Endodermal cell (in vitro differentiated cells): Measurements from ENCODE around the gene MYH6. TPM values are rescaled to one million over a fixed set of nuclear protein-coding genes. Genes with fewer than 3 reads are reported as not detected.
"Not testable (repeated sequence)": the region's sequence is repeated elsewhere in the genome, so short reads cannot be mapped to it uniquely, and the experiment has no call there.

ENCODE experiments used
- DNase-seq: peaks from one replicate; pipeline ENCODE4 v3.0.0-alpha.2; 2017
- H3K27ac ChIP-seq: 2 replicates; pipeline ENCODE4 v1.5.1; 2013; ENCODE audit warnings: mild to moderate bottlenecking, low read depth, low read length, moderate library complexity
- H3K27me3 ChIP-seq: 2 replicates; pipeline ENCODE4 v1.6.1; 2013; ENCODE audit warnings: mild to moderate bottlenecking, low read length, moderate library complexity; ENCODE audit not compliant: insufficient read depth, control insufficient read depth, poor library complexity, severe bottlenecking
- H3K36me3 ChIP-seq: 2 replicates; pipeline ENCODE4 v1.7.0; 2013; ENCODE audit warnings: mild to moderate bottlenecking, low read length, moderate library complexity; ENCODE audit not compliant: control insufficient read depth, insufficient read depth
- H3K4me1 ChIP-seq: one replicate; pipeline ENCODE4 v1.7.0; 2013; ENCODE audit warnings: low read length; ENCODE audit not compliant: control insufficient read depth, insufficient read depth
- H3K4me3 ChIP-seq: 2 replicates; pipeline ENCODE4 v1.5.1; 2013; ENCODE audit warnings: mild to moderate bottlenecking, low read length, moderate library complexity
- H3K9ac ChIP-seq: 2 replicates; pipeline ENCODE4 v1.6.1; 2013; ENCODE audit warnings: mild to moderate bottlenecking, low read length, moderate library complexity; ENCODE audit not compliant: poor library complexity, severe bottlenecking; ENCODE audit errors: extremely low read depth
- H3K9me3 ChIP-seq: 2 replicates; pipeline ENCODE4 v1.6.1; 2013; ENCODE audit warnings: mild to moderate bottlenecking, low read length, moderate library complexity; ENCODE audit not compliant: control insufficient read depth
- H3K27ac Mint-ChIP-seq: 2 replicates; pipeline ENCODE4 v1.8.0; 2020; ENCODE audit warnings: mixed read lengths
- H3K27me3 Mint-ChIP-seq: 2 replicates; pipeline ENCODE4 v1.8.0; 2021; ENCODE audit warnings: mild to moderate bottlenecking, mixed read lengths; ENCODE audit not compliant: insufficient read depth
- H3K36me3 Mint-ChIP-seq: 2 replicates; pipeline ENCODE4 v1.8.0; 2020; ENCODE audit warnings: low read depth, mixed read lengths
- H3K4me1 Mint-ChIP-seq: 2 replicates; pipeline ENCODE4 v1.8.0; 2020; ENCODE audit warnings: mixed read lengths
- H3K4me3 Mint-ChIP-seq: 2 replicates; pipeline ENCODE4 v1.8.0; 2020; ENCODE audit warnings: mild to moderate bottlenecking, moderate library complexity, mixed read lengths
- H3K9me3 Mint-ChIP-seq: 2 replicates; pipeline ENCODE4 v1.8.0; 2020; ENCODE audit warnings: mild to moderate bottlenecking, mixed read lengths
- CTCF ChIP-seq: fragments of 200-600 bp; sonication (generic); conservative IDR thresholded peaks from 2 replicates; pipeline ENCODE4 v1.5.0; 2021; ENCODE audit warnings: antibody characterized with exemption, mild to moderate bottlenecking
- WGBS, 2 experiments: methylation state at CpG; one replicate each; pipeline versions ENCODE4 v1.1.5 to v1.1.7; 2013; ENCODE audit warnings: missing lambda C conversion rate in 2 of 2, mixed read lengths in 1 of 2; ENCODE audit not compliant: insufficient coverage in 1 of 2, insufficient read length in 1 of 2; 5-methylcytosine and 5-hydroxymethylcytosine counted together
- total RNA-seq, 2 donors: library from RNA; stranded (reverse); fragmentation: NEBNext Ultra II Directional in 1 of 2; extraction: Animal tissue kit (Norgen Biotek cat#: 25700) in 1 of 2; gene quantifications; 2 replicates in 1 of 2; 3 replicates in 1 of 2; pipeline ENCODE4 v1.2.1, GENCODE V29; 2021

Gene MYH6
- total RNA-seq, 2 donors from 2014 or later, result not detected

- H3K27ac ChIP-seq, result no peak overlapping the region
- peaks cover 10% of the 10 kb centered on the region for H3K4me1 Mint-ChIP-seq
- no peak overlapping the region for H3K27ac Mint-ChIP-seq
Measured at GRCh38 chr14:23423657-23424056, 15.6 kb upstream of the MYH6 start.

GRCh38 chr14:23421594-23421993 lies 13.5 kb upstream of the MYH6 start:
- no peak for DNase-seq
- Mint-ChIP-seq H3K4me1 (peaks cover 10% of the 10 kb centered on the region), H3K27ac (no peak overlapping the region), H3K36me3 (no peaks in the 10 kb centered on the region), H3K9me3 (no peaks in the 10 kb centered on the region), H3K27me3 (peaks cover 34% of the 10 kb centered on the region), H3K4me3 (no peak overlapping the region)
- no peaks in the 10 kb centered on the region for H3K36me3 ChIP-seq
- H3K4me3 ChIP-seq, result no peak overlapping the region
- no peak overlapping the region for H3K27ac ChIP-seq
- no peaks in the 10 kb centered on the region for H3K9me3 ChIP-seq
- H3K9ac ChIP-seq, result no peak overlapping the region
- H3K4me1 ChIP-seq, result no peaks in the 10 kb centered on the region
- H3K27me3 ChIP-seq, result peaks cover 5% of the 10 kb centered on the region
- TF ChIP-seq CTCF, result no peak

More at GRCh38 chr14:23423657-23424056, 15.6 kb upstream of the MYH6 start:
- Histone ChIP-seq H3K9me3 (no peaks in the 10 kb centered on the region), H3K4me1 (no peaks in the 10 kb centered on the region), H3K36me3 (no peaks in the 10 kb centered on the region), H3K27me3 (peaks cover 16% of the 10 kb centered on the region), H3K9ac (no peak overlapping the region), H3K4me3 (no peak overlapping the region)
- no peak overlapping the region for H3K4me3 Mint-ChIP-seq
- 93 to 95% methylated on average over 6 of the region's 6 CpGs for WGBS, 2 experiments
- H3K36me3 Mint-ChIP-seq, result no peaks in the 10 kb centered on the region
- no peaks in the 10 kb centered on the region for H3K9me3 Mint-ChIP-seq
- no peak for TF ChIP-seq CTCF
- H3K27me3 Mint-ChIP-seq, result peaks cover 43% of the 10 kb centered on the region
- no peak for DNase-seq

GRCh38 chr14:23419646-23420045 lies 11.6 kb upstream of the MYH6 start:
- H3K27ac ChIP-seq, H3K36me3 ChIP-seq, H3K9me3 Mint-ChIP-seq, H3K4me1 ChIP-seq, H3K4me3 Mint-ChIP-seq, H3K36me3 Mint-ChIP-seq, H3K9ac ChIP-seq, H3K9me3 ChIP-seq, H3K4me3 ChIP-seq, DNase-seq, H3K27me3 ChIP-seq, H3K27ac Mint-ChIP-seq, H3K4me1 Mint-ChIP-seq: not testable (repeated sequence)
- 84 to 91% methylated on average over 1 of the region's 17 CpGs for WGBS, 2 experiments
- peaks cover 42% of the 10 kb centered on the region for H3K27me3 Mint-ChIP-seq

- no peak overlapping the region for H3K4me3 ChIP-seq
- H3K36me3 Mint-ChIP-seq, result no peaks in the 10 kb centered on the region
- H3K9ac ChIP-seq, result no peak overlapping the region
- peaks cover 39% of the 10 kb centered on the region for H3K27me3 Mint-ChIP-seq
- H3K27ac Mint-ChIP-seq, result no peak overlapping the region
- peaks cover 5% of the 10 kb centered on the region for H3K27me3 ChIP-seq
- no peak overlapping the region for H3K27ac ChIP-seq
- no peak for TF ChIP-seq CTCF
- H3K4me3 Mint-ChIP-seq, result no peak overlapping the region
- no peaks in the 10 kb centered on the region for H3K4me1 ChIP-seq
- 94 to 98% methylated on average over 10 to 21 of the region's 21 CpGs for WGBS, 2 experiments
- no peaks in the 10 kb centered on the region for H3K9me3 Mint-ChIP-seq
- H3K4me1 Mint-ChIP-seq, result no peaks in the 10 kb centered on the region
- H3K36me3 ChIP-seq, result no peaks in the 10 kb centered on the region
- no peaks in the 10 kb centered on the region for H3K9me3 ChIP-seq
- DNase-seq, result no peak
Measured at GRCh38 chr14:23418021-23418420, 9.9 kb upstream of the MYH6 start.

GRCh38 chr14:23417269-23417668 lies 9.2 kb upstream of the MYH6 start:
- H3K4me1 Mint-ChIP-seq, result not testable (repeated sequence)

More at GRCh38 chr14:23417269-23417668, 9.2 kb upstream of the MYH6 start:
- not testable (repeated sequence) for H3K9me3 Mint-ChIP-seq, H3K27ac Mint-ChIP-seq, H3K9ac ChIP-seq, H3K4me3 Mint-ChIP-seq, H3K4me1 ChIP-seq, DNase-seq, H3K36me3 Mint-ChIP-seq, H3K9me3 ChIP-seq, H3K4me3 ChIP-seq, H3K36me3 ChIP-seq, H3K27me3 ChIP-seq, H3K27ac ChIP-seq
- 93% methylated on average over 10 to 12 of the region's 12 CpGs for WGBS, 2 experiments
- peaks cover 40% of the 10 kb centered on the region for H3K27me3 Mint-ChIP-seq
